ENCODE measurements around the gene NCDN.

Gene NCDN

GRCh38 chr1:35555212-35555584, 2.4 kb upstream of the NCDN start:
- no peak for DNase-seq (ENCODE audit: low read depth)

DNA sequence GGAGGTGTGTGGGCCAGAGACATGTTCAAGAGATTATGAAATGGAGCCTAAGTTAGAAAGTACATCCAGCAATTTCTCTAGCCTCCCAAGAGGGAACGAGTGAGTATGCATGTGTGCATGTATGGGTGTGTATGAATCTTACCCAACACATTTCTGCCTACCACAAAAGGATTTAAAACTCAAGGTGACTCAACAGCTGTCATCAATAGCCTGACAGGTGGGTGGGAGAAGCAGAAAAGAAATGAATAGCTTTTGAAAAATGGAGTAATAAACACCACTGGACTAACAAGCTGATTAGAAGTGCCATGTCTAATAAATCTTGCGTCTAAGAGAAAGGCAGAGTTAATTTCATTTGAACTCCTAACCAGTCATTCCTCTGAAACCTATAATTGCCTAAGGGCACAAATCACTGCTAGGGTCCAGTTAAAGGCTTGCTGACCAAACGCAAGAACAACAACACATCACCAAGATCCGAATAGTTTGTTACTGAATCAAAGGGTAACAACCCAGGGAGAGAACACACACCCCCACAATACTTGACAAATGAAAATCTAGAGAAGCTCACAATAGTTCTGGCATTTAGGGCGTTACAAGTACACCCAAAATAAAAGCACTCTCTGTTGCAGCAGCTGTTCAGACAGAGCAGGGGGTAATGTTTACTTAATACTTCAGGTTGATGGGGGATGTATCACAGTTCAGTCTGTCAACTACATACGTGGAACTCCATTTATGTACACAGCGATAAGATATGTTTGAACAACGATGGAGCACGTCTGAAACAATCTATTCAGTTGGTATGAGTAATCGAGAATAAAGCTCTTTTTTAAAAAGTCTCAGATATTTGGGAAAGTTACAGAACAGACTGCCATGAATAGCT, 1.8 kb upstream of the NCDN start:
- DNase-seq (ENCODE audit: low read depth), result no peak

- DNase-seq (ENCODE audit: low read depth), result no peak
Measured at GRCh38 chr1:35556484-35557117, 998 bp upstream of the NCDN start.

DNA sequence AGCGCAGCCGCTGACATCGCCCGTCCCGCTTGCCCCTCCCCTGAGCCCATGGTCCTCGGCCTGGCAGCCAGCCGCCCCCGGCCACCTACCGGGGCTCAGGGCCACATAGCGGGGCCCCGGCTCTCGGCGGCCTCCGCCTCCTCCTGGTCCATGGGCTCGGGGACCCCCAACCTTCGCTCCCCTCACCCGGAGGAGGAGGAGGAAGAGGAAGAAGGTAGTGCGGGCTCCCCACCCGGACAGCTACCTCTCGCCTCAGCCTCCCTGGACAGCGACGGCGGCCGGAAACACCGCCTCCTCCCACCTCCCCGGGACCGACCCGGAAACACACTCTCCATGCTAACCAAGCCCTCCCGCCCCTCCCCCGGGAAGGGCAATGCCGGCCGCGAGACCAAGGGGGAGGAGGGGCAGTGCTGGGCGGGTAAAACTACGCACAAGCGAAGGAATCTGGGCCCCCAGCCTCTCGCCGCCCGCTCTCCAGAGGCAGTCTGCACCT, 435 bp upstream of the NCDN start, which contains the start of gene KIAA0319L:
Gene KIAA0319L, minus strand, starts transcription at position 286 of the 493 bp plus-strand sequence. CDS start 2,912 bp downstream, outside the sequence.
- no peak for DNase-seq (ENCODE audit: low read depth)

DNA sequence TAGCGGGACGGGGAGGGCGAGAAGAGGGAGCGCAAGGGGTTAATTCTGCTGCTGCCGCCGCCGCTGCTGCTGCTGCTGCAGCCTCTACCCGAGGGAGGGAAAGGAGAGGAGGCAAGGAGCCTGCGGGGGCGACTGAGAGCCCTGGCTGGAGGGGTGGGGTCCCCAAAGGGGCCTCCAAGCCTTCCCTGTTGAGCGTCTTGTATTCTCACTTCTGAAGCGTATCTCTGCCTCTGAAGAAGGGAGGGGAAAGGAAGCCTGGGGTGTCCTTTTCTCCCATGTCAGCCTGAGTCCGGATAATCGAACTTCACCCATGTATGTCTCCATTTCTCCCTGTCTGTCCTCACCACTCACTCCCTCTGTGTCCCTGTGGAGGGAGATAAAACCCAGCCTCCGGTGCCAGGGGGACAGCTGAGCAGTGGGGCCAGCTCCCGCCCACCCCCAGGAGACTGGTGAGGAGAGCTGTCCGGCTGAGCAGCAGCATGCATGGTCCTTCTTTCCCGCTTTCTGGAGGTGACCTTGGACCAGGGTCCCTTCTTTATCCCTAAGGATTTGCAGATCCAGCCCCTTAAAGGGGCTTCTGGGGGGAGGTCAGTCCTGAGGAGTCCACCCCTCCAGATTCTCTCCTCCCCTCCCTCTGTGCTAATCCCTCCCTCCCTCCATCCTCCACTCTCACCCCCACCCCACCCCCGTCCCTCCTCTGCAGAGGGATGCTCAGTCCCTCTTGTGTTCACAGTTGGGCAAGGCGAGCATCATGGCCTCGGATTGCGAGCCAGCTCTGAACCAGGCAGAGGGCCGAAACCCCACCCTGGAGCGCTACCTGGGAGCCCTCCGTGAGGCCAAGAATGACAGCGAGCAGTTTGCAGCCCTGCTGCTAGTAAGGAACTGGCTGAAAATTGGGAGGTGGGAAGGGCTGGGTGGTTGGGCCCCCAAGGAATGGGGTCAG, 1.0 kb downstream of the NCDN start:
- DNase-seq (ENCODE audit: low read depth), result no peak

DNA sequence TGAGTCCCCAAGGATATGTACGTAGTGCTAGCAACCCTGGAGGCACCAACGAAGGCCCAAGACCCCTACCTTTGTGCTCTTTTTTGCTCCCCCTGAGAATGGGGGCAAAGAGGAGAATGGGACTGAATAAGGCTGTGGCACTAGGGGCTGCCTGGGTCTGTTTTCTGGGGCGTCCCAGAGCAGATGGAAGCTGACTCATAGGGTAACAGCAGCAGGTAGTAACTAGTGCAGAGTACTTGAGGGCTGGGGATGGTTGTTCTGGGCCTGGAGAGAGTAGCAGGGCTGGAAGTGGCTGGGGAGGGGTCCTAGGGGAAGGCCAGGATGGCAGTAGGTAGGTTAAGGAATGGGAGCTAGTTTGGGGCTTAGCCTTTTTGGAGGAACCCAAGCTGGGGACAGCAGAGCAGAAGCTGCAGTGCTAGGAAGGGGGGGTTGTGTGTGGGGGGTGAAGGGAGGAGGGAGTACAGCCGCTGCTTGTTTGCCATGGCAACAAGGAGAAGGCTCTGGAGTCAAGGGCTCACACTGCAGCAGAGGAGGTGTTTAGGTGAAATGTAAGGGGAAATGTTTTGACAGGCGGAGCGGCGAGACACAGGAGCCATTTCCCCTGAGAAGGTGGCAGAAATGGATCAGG, 1.8 kb downstream of the NCDN start:
- no peak for DNase-seq (ENCODE audit: low read depth)

- DNase-seq (ENCODE audit: low read depth), result no peak
Measured at GRCh38 chr1:35560256-35561225, 2.9 kb downstream of the NCDN start.

- DNase-seq (ENCODE audit: low read depth), result no peak
Measured at GRCh38 chr1:35561297-35561971, 3.8 kb downstream of the NCDN start.

DNA sequence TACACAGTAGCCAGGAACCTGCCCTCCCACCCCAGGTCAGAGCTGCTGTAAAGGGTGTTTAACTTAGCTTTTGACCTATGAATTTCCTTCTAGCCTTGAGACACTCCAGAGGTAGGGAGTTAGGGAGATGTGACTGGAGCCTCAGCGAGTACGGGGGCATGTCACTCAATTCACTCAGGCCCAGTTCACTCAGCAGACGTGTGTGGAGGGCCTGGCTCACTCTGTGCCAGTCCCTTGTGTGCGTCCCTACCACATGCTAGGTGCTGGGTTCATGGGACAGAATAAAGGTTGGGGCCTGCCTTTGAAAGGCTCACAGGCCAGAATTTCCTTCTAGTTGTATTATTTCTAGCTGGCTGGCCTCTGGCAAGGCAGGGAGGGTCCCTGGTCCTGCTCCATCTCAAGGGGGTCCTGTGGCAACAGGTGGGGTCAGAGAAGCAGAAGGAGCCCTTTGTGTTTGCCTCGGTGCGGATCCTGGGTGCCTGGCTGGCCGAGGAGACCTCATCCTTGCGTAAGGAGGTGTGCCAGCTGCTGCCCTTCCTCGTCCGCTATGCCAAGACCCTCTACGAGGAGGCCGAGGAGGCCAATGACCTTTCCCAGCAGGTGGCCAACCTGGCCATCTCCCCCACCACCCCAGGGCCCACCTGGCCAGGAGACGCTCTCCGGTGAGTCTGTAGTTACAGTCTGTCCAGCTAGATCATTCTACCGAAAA, 4.5 kb downstream of the NCDN start:
- DNase-seq (ENCODE audit: low read depth), result no peak

GRCh38 chr1:35563166-35563565, 5.6 kb downstream of the NCDN start:
- DNase-seq (ENCODE audit: low read depth), result no peak

- peak; percentile 67 for DNase-seq (ENCODE audit: low read depth)
Measured at GRCh38 chr1:35564037-35564883, 6.7 kb downstream of the NCDN start.

GRCh38 chr1:35564884-35565741, 7.5 kb downstream of the NCDN start:
- no peak for DNase-seq (ENCODE audit: low read depth)

DNA sequence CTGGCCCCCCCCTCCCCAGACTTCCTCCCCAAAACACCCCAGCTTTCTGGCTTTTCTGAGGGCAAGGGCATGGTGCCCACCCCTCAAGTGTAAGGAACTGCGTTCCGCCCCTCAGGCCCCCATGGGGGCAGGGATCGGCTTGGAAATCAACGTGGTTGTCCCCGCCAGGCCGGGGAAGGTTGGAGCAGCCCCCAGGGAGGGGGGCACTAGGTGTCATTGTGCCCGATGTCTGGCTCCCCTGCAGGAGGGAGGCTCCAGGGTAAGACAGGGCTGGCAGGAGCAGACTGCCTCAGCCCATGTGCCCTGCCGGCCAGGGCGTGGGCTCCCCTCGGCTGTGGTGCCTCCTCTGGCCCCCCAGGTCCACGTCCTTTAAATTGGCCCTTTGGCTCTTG, 8.1 kb downstream of the NCDN start:
- no peak for DNase-seq (ENCODE audit: low read depth)

GRCh38 chr1:35567947-35568558, 10.5 kb downstream of the NCDN start:
- no peak for DNase-seq (ENCODE audit: low read depth)

GRCh38 chr1:35568975-35569395, 11.4 kb downstream of the NCDN start:
- peak; percentile 39 for DNase-seq (ENCODE audit: low read depth)

DNA sequence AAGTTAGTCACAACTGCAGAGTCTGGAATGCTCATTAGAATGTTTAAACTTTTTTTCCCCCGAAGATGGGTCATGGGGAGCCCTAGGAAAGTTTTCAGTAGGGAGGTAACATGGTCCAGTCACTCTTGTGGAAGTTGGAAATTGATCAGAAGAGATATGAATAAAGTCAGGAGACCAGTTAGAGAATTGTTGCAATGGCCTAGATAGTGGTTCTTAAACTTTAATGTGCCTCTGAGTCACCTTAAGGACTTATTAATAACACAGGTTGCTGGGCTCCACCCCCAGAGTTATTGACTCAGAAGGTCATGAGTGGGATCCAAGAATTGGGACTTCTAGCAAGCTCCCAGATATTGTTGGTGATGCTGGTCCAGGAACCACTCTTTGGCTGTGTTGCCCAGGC, 12.3 kb downstream of the NCDN start:
- no peak for DNase-seq (ENCODE audit: low read depth)

Measured in T follicular helper cell (primary cell).